K562 (cell line): ENCODE data around the gene CNPY4. TPM values are rescaled to one million over a fixed set of nuclear protein-coding genes. Genes with fewer than 3 reads are reported as not detected.

ENCODE experiments used
- BCLAF1 ChIP-seq, 2 experiments: fragments of 450-650 bp in 1 of 2; IDR thresholded peaks; 2 replicates each; pipeline ENCODE4 v1.6.1; 2011 to 2017; ENCODE audit warnings: low read depth in 2 of 2, antibody characterized with exemption in 1 of 2, borderline replicate concordance in 1 of 2, low read length in 1 of 2, mild to moderate bottlenecking in 1 of 2, mixed read lengths in 1 of 2; ENCODE audit not compliant: control insufficient read depth in 1 of 2
- CSDE1 ChIP-seq, 2 experiments: fragments of 450-650 bp; IDR thresholded peaks; 2 replicates each; pipeline ENCODE4 v1.6.1; 2016; ENCODE audit warnings: mild to moderate bottlenecking in 1 of 2
- EWSR1 ChIP-seq: fragments of 450-650 bp; IDR thresholded peaks from 2 replicates; pipeline ENCODE4 v1.6.1; 2018; ENCODE audit warnings: borderline replicate concordance, mild to moderate bottlenecking, low read depth, moderate library complexity; ENCODE audit not compliant: partially characterized antibody
- FIP1L1 ChIP-seq: fragments of 200-400 bp; formaldehyde crosslinking; IDR thresholded peaks from 2 replicates; pipeline ENCODE4 v1.6.1; 2018; ENCODE audit warnings: mild to moderate bottlenecking, low read depth, low read length; ENCODE audit not compliant: poor library complexity, severe bottlenecking
- GTF2B ChIP-seq: IDR thresholded peaks from 2 replicates; pipeline ENCODE4 v1.6.1; 2011; ENCODE audit not compliant: insufficient read length; ENCODE audit errors: extremely low read depth
- HMGXB4 ChIP-seq: sonication (generic); formaldehyde crosslinking; IDR thresholded peaks from 2 replicates; pipeline ENCODE4 v1.8.1; 2023; ENCODE audit warnings: mild to moderate bottlenecking, missing genetic modification reagents
- NCOA4 ChIP-seq: fragments of 450-650 bp; IDR thresholded peaks from 2 replicates; pipeline ENCODE4 v1.6.1; 2018; ENCODE audit warnings: mild to moderate bottlenecking; ENCODE audit not compliant: partially characterized antibody
- NFXL1 ChIP-seq: fragments of 450-650 bp; formaldehyde crosslinking; IDR thresholded peaks from 2 replicates; pipeline ENCODE4 v1.4.0; 2021; ENCODE audit warnings: mild to moderate bottlenecking
- PTTG1 ChIP-seq: fragments of 450-650 bp; IDR thresholded peaks from 2 replicates; pipeline ENCODE4 v1.6.1; 2016; ENCODE audit warnings: low read depth, mild to moderate bottlenecking, missing genetic modification characterization, missing compliant biosample characterization
- TAF7 ChIP-seq: fragments of 450-650 bp; IDR thresholded peaks from 2 replicates; pipeline ENCODE4 v1.6.1; 2016; ENCODE audit warnings: missing genetic modification characterization, missing compliant biosample characterization
- THRA ChIP-seq: fragments of 450-650 bp; IDR thresholded peaks from 2 replicates; pipeline ENCODE4 v1.6.1; 2017; ENCODE audit warnings: mild to moderate bottlenecking, moderate library complexity
- ZKSCAN3 ChIP-seq: fragments of 250-450 bp; sonication (Bioruptor Pico); IDR thresholded peaks from 2 replicates; pipeline ENCODE4 v1.4.0; 2020
- ZNF12 ChIP-seq: sonication (generic); formaldehyde crosslinking; IDR thresholded peaks from 2 replicates; pipeline ENCODE4 v1.4.0; 2020; ENCODE audit warnings: mild to moderate bottlenecking, missing genetic modification reagents
- polyA plus RNA-seq, 8 experiments: library from polyadenylated mRNA; depleted of rRNA in 4 of 8; stranded (reverse) in 5 of 8; unstranded in 3 of 8; fragments of >200 nt; fragmentation: Nextera tagmentation in 2 of 8; fragmentation: Illumina TruSeq in 1 of 8; extraction: Ambion mirVana in 2 of 8; extraction: Trizol in 1 of 8; gene quantifications; 2 replicates each; pipeline versions ENCODE4 v1.2.1 to v1.2.3, GENCODE V29; 2011 to 2014; ENCODE audit warnings: inconsistent platforms in 1 of 8, missing spikeins in 1 of 8
- total RNA-seq, 7 experiments: library from RNA; depleted of rRNA in 6 of 7; stranded (reverse); fragments of >200 nt in 6 of 7; fragmentation: Illumina TruSeq in 2 of 7; extraction: Trizol in 2 of 7; gene quantifications; 2 replicates each; pipeline versions ENCODE4 v1.2.1 to v1.2.3, GENCODE V29; 2011 to 2021; ENCODE audit warnings: low replicate concordance in 1 of 7

CNPY4 gene
- total and polyA plus RNA-seq, 9 of the 15 experiments (the other 6 are each of a cell fraction or from before 2014, with no cell fraction given): 1.9 to 11.2 (median 7.0) TPM

- TF ChIP-seq BCLAF1 (IDR thresholded peaks at IDR 0.05; ENCODE audit: borderline replicate concordance in 1 of 2, control insufficient read depth in 1 of 2, low read depth in 2 of 2, low read length in 1 of 2): no peak
- no peak for TF ChIP-seq NFXL1 (CRISPR knock-in tag)
- no peak for TF ChIP-seq ZNF12 (CRISPR knock-in tag)
- TF ChIP-seq PTTG1 (tag): no peak
- no peak for TF ChIP-seq TAF7 (tag)
- no peak for TF ChIP-seq FIP1L1
- no peak for TF ChIP-seq NCOA4
- no peak for TF ChIP-seq GTF2B
- no peak for TF ChIP-seq CSDE1 (IDR thresholded peaks at IDR 0.05)
- no peak for TF ChIP-seq EWSR1
- TF ChIP-seq THRA: no peak
- TF ChIP-seq HMGXB4 (CRISPR knock-in tag): no peak; the same call in 1 of the 2 replicates
- TF ChIP-seq ZKSCAN3: no peak
Measured at GRCh38 chr7:100091411-100092181, 27.8 kb upstream of the CNPY4 start (continued).
